Measurements from ENCODE around the gene INAFM1. TPM values are rescaled to one million over a fixed set of nuclear protein-coding genes. Genes with fewer than 3 reads are reported as not detected.

The INAFM1 gene
- total and polyA plus RNA-seq, 9 of the 15 experiments (the other 6 are each of a cell fraction or from before 2014, with no cell fraction given), result 0.71 to 30.9 (median 3.1) TPM

- peak; percentile 81; the same call in 1 of the 2 replicates for TF ChIP-seq ATF6 (CRISPR knock-in tag; IDR thresholded peaks at IDR 0.05)
- TF ChIP-seq CREM (IDR thresholded peaks at IDR 0.05; ENCODE audit: low read depth), result peak; percentile 72
- TF ChIP-seq ZNF212 (CRISPR knock-in tag; IDR thresholded peaks at IDR 0.05), result 0 out of 2 replicates have a peak, but pooled peaks have one; percentile 22
- TF ChIP-seq HDGF (IDR thresholded peaks at IDR 0.05), result peak; percentile 59; the same call in 1 of the 2 replicates
- no peak for TF ChIP-seq ZNF586 (CRISPR knock-in tag; conservative IDR thresholded peaks at IDR 0.05)
- peak; percentile 25; the same call in 1 of the 2 replicates for TF ChIP-seq CTBP1 (IDR thresholded peaks at IDR 0.05; ENCODE audit: borderline replicate concordance)
- TF ChIP-seq ZFX (CRISPR knock-in tag; IDR thresholded peaks at IDR 0.05), result peak; percentile 48; the same call in 1 of the 2 replicates
- TF ChIP-seq HDAC3 (IDR thresholded peaks at IDR 0.05; ENCODE audit: borderline replicate concordance, partially characterized antibody), result peak; percentile 67
- TF ChIP-seq RBFOX2 (IDR thresholded peaks at IDR 0.05; ENCODE audit: low read depth, low read length), result peak; percentile 53
- TF ChIP-seq ARID4B (CRISPR knock-in tag; IDR thresholded peaks at IDR 0.05), result no peak
- TF ChIP-seq PTBP1 (IDR thresholded peaks at IDR 0.05; ENCODE audit: low read depth, low read length), result peak; percentile 91
- peak; percentile 68 for TF ChIP-seq L3MBTL2 (IDR thresholded peaks at IDR 0.05)
- TF ChIP-seq DEAF1 (CRISPR knock-in tag; IDR thresholded peaks at IDR 0.05), result peak; percentile 34; the same call in 1 of the 2 replicates
- TF ChIP-seq ID3 (CRISPR knock-in tag; IDR thresholded peaks at IDR 0.05), result no peak
- peak; percentile 66; the same call in 1 of the 2 replicates for TF ChIP-seq ID3 (tag; IDR thresholded peaks at IDR 0.05)
- TF ChIP-seq TSC22D4 (tag; IDR thresholded peaks at IDR 0.05), result no peak
- TF ChIP-seq RBM17 (IDR thresholded peaks at IDR 0.05; ENCODE audit: borderline replicate concordance, low read depth, low read length), result no peak
- peak; percentile 55 to 75 for TF ChIP-seq RAD21 (CRISPR knock-in tag; conservative IDR thresholded peaks at IDR 0.05 in 1 of 2, IDR thresholded peaks at IDR 0.05 in 1 of 2)
- TF ChIP-seq CBX1 (IDR thresholded peaks at IDR 0.05; ENCODE audit: low read depth), result peak; percentile 92
- no peak for TF ChIP-seq FUS (optimal IDR thresholded peaks at IDR 0.05; ENCODE audit: low read depth, low read length)
These were observed 27.2 kb upstream of the INAFM1 start (continued) for GRCh38 chr19:47247308-47247990.

All from K562 (cell line).